GM18867 (cell line): Measurements from ENCODE around the gene ZNF750.

Experiments used
- ATAC-seq: cut with Tn5 transposase; IDR thresholded peaks from one replicate; pipeline ENCODE4 v1.9.1; 2021; ENCODE audit warnings: mild to moderate bottlenecking, moderate library complexity; ENCODE audit not compliant: unreplicated experiment

Gene ZNF750

DNA sequence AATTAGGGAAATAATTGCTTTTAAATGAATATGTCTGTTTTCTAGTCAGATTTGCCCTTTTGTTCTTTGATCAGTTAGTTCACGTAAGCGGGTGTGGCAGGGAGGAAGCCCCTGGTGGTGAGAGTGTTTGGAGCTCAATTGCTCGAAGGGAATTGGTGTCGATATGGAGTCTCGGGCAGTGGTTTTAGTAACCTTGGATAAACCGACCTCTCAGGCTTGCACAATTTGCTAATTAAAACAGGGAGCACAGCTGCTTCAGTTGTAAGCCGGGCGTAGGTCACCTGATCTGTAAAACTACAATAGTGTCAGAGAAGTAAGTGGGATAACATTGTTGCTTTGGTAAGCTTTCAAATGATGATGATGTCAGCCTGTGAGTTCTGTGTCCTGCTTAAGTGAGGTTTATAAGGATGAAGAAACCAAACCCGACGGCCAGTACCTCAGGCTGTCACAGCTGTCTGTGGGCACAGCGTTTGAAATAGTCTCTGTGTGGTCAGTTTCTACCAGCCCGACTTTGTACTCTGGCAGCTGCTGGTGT lies 2.9 kb downstream of the ZNF750 start:
- no peak for ATAC-seq

DNA sequence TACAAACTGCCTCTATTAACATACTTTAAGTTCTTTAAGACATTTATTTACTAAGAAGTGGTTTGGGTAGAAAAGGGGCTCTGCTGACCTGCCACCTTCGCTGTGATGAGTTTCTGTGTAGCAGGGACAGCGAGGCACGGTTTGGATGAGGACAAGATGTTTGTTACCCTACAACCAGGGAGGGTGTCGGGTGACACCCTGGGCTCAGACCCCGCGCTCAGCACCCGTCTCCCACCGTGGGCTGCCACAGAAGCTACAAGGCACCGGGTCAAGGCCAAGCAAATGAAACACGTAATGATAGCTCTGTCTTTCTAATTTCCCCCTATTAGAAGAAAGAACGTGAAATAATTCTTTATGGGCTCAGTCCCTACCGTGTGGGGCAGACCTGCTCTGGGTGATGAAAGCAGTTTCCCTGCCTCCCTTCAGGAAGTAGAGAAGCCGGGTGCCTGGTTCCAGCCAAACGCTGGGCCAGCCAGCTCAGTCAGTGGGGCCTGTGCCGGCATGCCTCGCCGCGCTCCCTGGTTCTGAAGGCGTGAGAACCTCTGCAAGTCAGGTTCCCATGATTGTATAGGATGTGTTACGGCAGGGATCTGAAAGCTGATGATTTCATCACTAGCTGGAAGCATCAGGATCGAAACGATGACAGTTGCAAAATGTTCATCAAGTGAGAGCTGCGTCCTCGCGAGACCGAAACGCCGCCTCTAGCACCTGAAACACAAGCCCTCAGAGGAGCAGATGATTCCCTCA lies 3.9 kb downstream of the ZNF750 start:
- ATAC-seq: no peak

DNA sequence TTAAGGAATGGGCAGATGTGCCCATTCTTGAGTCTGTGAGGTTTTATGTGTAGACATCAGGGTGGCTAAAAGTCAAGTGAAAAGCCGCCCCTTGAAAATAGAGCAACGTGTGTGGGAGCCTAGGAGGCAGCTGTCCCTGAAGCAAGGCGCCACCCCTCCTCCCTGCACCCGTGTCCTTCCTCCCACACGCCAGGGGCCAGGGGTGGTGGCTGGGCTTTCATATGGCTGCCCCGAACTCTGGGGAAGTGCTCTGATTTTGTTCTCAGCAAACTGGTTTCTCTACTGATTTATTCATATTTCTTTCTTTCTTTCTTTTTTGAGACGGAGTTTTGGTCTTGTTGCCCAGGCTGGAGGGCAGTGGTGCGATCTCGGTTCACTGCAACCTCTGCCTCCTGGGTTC lies 4.7 kb downstream of the ZNF750 start:
- no peak for ATAC-seq

DNA sequence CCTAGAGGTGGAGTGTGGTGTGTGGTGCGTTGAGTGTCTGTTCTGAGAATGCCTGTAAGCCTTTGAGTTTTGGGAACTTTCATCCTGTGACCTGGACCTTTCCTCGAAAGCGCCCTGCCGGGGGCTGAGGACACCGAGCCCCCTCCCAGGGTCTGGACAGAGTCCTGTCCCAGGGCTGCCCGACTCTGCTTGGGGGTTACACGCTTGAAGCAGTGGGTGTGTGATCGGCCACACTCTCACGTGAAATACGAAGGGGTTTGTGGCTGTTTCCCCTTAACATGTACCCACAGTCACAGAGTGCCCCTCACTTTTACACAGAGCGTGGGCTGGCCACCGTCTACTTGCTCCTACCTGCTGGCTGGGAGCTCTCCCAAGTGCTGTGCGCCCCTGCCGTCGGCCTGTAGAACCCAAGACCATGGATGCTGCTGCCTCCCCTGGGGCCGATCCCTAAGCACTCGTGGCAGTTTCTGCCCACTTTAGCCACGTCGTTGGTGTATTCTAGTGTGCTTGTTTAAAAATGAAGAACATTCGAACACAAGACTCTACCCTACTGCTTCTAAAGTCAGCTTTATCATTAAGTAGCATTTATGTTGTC lies 6.8 kb downstream of the ZNF750 start:
- no peak for ATAC-seq

DNA sequence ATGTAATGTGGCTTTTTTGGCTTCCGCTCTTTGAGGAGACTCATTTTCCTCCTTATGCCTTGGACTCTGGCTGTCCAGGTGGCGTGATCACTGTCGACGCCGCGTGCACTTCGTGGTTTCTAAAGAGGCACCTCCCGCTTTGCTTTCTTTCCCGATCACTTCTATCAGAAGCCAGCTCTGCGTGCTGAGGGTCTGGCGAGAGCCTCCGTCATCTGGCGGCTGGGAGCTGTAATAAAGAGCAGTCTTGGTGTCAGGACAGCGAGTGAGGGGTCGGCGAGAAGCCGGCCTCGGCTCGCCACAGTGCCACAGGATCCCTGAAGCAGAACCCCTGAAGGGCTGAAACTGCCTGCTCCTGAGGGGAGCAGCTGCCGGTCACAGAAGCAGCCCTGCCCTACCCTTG lies 7.4 kb downstream of the ZNF750 start:
- ATAC-seq: no peak

DNA sequence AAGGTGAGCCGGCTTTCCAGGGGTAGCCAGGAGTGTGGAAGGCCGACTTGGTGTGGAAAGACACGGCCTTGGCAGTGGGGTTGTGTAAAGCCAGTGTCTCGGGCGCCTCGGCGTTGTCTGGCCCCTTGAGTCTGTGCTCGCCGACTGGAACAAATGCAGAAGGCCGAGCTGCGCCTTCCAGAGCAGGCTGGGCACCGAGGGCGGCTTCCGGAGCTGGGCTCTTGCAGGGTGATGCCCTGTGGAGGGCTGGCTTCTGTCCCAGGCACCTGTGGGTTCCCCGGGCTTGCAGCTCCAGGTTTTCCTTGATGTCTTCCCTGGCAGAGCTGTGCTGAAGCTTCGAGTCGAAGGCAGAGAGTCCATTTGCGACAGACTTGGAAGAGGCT lies 8.0 kb downstream of the ZNF750 start:
- no peak for ATAC-seq

DNA sequence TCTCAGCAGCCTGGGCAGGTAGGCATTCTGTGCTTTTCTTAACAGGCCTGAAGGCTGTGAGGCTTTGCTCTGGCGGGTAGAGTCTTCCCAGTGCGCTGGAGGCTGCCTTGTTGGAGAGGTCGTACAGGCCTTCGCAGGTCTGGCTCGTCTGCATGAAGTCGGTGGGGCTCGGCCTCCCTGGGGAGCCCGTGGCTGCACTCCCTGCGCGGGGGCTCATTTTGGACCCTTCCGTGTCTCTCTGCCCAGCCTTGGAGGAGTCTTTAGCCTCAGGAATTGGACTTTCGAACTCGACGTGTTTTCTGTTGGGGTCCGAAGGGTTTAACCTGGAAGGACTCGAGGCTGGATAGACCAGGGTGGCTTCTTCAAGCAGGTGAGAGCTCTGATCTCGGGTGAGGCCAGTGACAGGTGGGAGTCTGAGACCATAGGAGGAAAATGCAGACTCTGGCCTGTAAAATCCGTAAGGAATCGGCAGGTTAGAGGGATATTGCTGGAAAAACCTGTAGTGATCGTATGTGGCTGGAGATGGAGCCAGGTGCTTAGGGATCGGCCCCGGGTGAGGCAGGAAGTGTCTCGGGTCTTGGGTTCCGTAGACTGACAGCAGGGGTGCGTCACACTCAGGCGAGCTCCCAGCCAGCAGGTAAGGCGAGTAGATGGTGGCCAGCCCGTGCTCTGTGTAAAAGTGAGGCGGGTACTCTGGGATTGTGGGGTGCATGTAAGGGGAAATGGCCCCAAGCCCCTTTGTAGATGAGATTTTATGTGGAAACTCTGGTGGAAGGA lies 8.6 kb downstream of the ZNF750 start:
- ATAC-seq: no peak

DNA sequence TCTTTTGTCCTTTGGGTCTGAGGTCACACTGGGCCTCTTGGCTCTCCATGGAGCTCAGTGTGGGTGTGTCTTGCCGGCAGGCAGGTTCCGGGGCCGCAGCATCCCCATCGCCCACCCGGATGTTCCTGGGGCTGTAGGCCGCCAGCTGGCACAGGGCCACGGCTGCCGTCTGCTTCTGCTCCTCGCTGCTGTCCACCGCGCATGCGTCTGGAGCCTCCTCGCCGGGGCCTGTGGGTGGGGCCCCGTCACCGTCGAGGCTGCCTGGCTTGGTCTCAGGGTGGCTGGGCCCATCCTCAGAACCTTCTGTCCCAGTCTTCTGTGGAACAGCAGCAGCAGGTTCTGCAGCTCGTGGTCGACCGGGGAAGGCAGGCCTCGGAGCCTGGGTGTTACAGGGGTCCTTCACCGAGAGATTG lies 9.6 kb downstream of the ZNF750 start:
- no peak for ATAC-seq

DNA sequence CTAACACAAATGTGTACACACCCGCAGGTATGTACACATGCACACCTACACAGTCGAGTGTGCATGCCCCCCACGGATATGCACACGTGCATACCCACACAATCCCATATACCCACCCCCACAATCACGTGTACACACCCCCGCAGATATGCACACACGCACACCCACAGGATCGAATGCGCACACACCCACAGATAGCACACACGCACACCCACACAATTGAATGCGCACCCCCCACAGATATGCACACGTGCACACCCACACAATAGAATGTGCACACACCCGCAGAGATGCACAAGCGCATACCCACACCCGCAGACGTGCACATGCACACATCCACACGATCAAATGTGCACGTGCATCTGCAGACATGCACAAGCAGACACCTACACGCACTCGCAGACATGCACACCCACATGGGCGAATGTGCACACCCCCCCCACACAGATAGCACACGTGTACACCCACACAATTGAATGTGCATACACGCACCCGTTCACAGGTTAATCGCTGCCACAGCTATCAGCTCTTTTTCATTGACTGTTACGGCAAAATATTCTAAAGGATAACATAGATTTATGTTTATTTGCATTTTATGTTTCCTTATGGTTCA lies 10.8 kb downstream of the ZNF750 start:
- ATAC-seq: no peak

DNA sequence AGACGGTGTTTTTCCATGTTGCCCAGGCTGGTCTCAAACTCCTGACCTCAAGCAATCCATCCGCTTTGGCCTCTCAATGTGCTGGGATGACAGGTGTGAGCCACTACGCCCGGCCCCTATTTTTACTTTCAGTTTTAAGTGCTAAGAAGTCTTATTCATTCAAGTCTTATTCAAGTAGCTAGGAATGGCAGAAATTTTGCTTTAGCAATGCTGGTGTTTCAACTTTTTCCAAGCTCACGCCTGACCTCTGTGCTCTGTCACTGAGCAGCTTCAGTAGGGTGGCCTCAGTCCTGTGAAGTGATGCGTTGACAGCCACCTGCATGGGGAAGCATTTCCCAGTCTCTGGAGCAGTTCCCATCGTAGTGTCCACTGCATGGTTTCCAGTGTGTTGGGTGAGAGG lies 12.9 kb downstream of the ZNF750 start:
- ATAC-seq: no peak

DNA sequence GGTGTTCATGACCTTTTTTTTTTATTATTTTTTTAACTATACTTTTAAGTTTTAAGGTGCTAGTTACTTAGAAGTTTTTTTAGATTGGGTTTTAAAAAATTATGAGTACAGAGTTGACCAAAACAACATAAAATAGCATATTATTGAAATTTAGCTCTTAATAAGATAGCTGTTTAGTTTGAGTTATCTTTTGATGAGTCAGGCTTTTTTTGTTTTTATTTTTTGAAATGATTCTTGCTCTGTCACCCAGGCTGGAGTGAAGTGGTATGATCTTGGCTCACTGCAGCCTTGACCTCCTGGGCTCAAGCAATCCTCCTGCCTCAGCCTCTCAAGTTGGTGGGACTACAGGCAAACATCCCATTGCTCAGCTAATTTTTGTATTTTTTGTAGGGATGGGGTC lies 13.6 kb downstream of the ZNF750 start:
- ATAC-seq: no peak

DNA sequence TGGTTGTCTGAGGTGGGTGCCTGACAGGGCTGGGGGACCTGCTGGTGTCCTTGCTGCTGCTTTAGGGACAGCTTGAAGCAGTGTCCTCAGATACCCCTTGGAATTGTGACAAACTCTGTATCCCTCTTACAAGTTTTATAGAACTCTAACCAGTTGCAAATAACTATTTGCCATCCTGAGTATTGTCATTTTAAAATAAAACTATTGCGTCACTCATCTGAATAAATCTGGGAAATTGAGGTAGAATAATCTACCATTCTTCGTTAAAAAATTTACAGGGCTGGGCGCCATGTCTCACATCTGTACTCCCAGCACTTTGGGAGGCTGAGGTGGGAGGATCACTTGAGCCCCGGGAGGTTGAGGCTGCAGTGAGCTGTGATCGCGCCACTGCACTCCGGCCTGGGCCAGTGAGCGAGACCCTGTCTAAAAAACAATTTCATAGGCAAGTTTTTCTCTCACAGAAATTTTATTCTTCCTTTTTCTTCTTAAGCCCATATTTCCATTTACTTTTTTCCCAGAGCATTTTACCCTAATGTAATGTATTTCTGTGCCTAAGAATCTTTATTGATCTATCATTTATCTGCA lies 14.2 kb downstream of the ZNF750 start:
- ATAC-seq: no peak

DNA sequence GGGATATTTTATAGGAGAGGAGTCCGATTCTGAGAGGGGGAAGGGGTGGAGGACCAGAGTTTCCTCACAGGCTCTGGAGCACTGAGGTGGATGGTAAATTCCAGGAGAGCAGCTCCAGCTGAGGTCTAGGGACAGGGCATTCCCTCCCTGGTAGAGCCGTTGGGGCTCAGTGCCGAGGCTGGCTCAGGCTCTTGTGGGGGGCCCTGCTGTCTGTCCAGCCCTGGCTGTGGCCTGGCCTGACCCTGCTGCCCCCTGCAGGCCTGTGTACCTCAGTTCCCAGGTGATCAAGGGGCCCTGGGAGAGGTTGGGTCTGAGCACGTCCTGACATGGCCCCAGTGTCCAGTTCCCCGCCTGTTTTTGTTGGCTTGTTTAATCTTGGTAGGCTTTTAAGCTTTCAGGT lies 16.8 kb downstream of the ZNF750 start:
- no peak for ATAC-seq

DNA sequence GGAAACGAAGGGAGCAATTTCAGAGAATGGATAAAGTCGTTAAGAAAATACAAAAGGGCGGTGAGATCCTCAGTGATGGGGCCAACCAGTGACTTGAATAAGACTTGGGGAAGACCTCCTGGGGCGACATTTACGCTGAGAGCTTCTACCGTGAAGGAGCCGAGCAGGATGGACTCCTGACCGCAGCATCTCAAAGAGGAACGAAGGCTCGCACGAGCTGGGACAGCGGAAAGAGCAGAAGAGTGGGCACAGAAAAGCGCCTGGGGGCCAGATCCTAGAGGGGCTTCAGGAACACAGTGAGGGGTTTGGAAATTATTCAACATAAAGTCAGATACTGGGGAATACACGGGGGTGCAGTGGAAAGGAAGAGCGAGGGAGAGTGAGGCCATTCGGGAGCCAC lies 17.5 kb downstream of the ZNF750 start:
- ATAC-seq: no peak

DNA sequence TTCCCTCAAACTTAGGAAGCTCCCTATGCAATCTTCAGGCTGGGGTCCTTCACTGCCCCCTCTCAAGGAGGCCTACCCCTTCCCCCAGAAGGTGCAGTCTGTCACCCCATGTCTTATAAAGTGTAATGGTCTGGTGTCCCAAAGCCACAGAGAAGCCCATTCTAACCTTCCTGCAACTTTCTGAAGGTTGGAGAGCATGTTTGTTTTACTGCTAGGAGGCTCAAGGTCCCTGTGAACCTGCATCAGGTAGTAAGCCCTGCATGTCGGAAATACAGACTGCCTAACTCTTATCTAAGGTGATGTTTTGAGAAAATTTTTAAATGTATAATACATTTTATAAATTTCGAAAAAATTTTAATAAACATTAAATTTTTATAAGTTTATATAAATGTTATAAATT lies 18.3 kb downstream of the ZNF750 start:
- ATAC-seq: no peak

DNA sequence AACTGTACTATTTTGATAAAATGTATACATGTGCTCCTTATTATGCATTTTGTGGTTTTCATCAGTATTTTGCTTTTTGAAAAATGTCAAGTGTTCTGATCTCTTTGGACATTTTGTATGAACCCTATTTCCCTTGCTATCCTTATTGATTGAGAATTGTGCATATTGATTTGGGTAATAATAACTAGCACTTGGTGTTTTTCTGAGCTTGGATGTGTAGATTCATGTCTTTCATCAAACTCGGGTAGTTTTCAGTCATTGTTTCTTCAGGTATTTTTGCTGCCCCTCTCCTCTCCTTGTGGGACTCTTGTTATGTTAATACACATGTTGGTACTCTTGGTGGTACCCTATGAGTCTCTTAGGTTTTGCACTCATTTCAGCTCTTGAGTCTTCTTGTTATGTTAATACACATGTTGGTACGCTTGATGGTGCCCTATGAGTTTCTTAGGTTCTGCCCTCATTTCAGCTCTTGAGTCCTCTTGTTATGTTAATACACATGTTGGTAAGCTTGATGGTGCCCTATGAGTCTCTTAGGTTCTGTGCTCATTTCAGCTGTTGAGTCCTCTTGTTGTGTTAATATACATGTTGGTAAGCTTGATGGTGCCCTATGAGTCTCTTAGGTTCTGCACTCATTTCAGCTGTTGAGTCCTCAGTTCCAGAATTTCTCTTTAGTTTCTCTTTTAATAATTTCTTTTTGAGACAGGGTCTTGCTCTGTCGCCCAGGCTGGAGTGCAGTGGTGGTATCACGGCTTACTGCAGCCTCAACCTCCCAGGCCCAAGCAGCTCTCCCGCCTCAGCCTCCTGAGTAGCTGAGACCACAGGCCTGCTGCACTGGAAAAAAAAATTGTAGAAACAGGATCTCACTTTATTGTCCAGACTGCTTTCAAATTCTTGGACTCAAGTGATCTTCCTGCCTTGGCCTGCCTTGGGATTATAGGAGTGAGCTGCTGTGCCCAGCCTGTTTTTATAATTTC lies 19.3 kb downstream of the ZNF750 start:
- ATAC-seq: no peak

DNA sequence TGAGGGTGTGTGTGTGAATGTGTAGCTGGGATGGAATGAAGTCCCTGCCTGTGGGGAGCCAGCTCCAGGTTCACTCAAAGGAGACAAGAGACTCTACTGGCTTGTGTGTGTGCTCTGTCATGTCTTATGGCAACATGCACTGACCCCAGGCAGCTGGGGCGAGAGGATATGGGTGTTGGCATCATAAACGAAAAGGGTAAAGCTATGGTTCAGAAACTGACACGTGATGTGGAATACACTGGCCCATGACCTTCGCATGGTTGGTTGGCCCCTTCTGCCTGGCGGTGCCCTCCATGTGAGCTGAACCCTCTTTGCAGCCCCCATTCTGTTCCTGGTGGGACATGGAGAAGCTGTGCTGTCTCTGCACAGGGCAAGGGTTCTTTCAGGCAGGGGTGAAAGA lies 21.9 kb downstream of the ZNF750 start:
- no peak for ATAC-seq

DNA sequence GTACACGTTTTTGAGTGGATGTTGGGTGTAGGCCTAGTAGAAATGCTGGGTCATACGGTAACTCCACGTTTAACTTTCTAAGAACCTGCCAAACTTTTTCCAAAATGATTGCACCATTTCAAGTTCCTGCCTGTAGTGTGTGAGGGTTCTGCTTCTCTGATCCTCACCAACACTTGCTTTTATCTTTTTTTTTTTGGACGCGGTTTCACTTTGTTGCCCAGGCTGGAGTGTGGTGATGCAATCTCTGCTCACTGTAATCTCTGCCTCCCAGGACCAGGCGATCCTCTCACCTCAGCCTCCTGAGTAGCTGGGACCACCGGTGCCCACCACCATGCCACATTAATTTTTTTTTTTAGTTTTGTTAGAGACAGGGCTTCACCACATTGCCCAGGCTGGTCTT lies 23.5 kb downstream of the ZNF750 start:
- no peak for ATAC-seq

DNA sequence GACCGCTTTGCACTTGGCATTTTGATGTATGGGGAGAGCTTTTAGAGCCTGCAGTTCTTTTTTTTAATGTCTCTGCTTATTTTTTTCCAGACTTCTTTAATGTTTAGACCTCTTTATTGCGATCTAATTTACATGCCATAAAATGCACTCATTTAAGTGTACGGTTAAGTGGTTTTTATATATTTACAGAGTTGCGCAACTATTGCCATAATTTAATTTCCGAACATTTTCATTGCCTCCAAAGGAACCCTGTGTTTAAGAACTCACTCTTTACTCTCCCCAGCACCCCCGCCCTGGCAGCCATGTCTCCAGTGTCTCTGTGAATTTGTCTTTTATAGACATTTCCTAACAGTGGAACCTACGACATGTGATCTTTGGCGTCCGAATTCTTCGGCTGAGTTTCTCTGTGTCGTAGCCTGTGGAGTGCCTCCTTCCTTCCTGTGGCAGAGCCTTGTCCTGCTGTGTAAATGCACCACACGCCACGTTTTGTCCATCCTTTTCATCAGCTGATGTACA lies 24.0 kb downstream of the ZNF750 start:
- ATAC-seq: no peak

DNA sequence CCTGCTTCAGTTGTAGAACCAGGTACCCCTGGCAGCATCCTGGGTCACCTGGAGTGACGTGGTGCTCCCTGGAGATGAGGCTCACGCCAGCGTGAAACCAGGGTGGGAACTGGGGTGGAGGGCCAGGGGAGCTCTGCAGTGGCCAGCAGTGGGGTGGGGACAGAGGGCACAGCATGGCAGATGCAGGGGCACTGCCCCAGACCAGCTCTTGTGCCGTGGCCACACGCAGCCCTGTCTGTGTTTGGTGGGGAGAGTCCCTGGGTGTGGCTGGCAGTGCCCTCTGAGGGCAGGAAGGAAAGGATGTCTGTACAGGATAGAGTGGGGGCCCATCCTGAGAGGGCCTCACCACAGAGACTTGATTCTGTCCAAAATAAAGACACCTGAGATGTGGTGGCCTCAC lies 24.5 kb downstream of the ZNF750 start:
- no peak for ATAC-seq
